HUDEP-2 (cell line): ENCODE data around the gene TBK1.

Experiments used
- DNase-seq, 76 experiments: peaks; one replicate each; lab custom pipeline; 2025; ENCODE audit not compliant: unreplicated experiment in 76 of 76; lab: John Stamatoyannopoulos, UW

TBK1 gene

GRCh38 chr12:64451687-64452558, at the start of gene TBK1:
TBK1 (plus strand) TSS chr12:64452120; CDS start chr12:64455871, 3,751 bp downstream.
- DNase-seq = peak in 70 of 76 experiments; percentile 12 to 87 (median 60)

- no peak for DNase-seq
These were observed 49.7 kb upstream of the TBK1 start for GRCh38 chr12:64402181-64402580.

GRCh38 chr12:64403707-64404469, 48.0 kb upstream of the TBK1 start, which contains the start of gene XPOT:
XPOT (plus strand) TSS chr12:64404392; CDS start chr12:64410036, 5,644 bp downstream.
- peak in 75 of 76 experiments; percentile 19 to 95 (median 86) for DNase-seq

- peak in 69 of 76 experiments; percentile 8 to 79 (median 47) for DNase-seq
These were observed 47.3 kb upstream of the TBK1 start for GRCh38 chr12:64404470-64405256.

GRCh38 chr12:64407342-64408223, 44.3 kb upstream of the TBK1 start:
- DNase-seq = no peak

- no peak for DNase-seq
These were observed 40.5 kb upstream of the TBK1 start for GRCh38 chr12:64411427-64411826.

- DNase-seq = no peak
These were observed 39.5 kb upstream of the TBK1 start for GRCh38 chr12:64412459-64412858.

GRCh38 chr12:64413884-64414283, 38.0 kb upstream of the TBK1 start:
- no peak for DNase-seq

- no peak for DNase-seq
These were observed 33.7 kb upstream of the TBK1 start for GRCh38 chr12:64418209-64418608.

GRCh38 chr12:64419696-64420095, 32.2 kb upstream of the TBK1 start:
- DNase-seq = no peak

GRCh38 chr12:64427988-64428387, 23.9 kb upstream of the TBK1 start:
- DNase-seq = no peak

GRCh38 chr12:64428956-64429355, 23.0 kb upstream of the TBK1 start:
- no peak for DNase-seq

GRCh38 chr12:64430886-64431285, 21.0 kb upstream of the TBK1 start:
- no peak for DNase-seq

GRCh38 chr12:64431791-64432190, 20.1 kb upstream of the TBK1 start:
- DNase-seq = no peak

GRCh38 chr12:64433915-64434314, 18.0 kb upstream of the TBK1 start:
- DNase-seq = no peak

- DNase-seq = no peak
These were observed 11.8 kb upstream of the TBK1 start for GRCh38 chr12:64440100-64440499.

- no peak for DNase-seq
These were observed 6.4 kb upstream of the TBK1 start for GRCh38 chr12:64445490-64445889.

GRCh38 chr12:64446295-64446694, 5.6 kb upstream of the TBK1 start:
- no peak for DNase-seq

GRCh38 chr12:64450057-64450640, 1.8 kb upstream of the TBK1 start:
- DNase-seq = no peak
